COR-L47 (cell line): ENCODE data around the gene HECW1.
"Not testable (repeated sequence)": the region's sequence is repeated elsewhere in the genome, so short reads cannot be mapped to it uniquely, and the experiment has no call there.

Experiments
- DNase-seq: peaks from one replicate; lab custom pipeline; 2025; lab: John Stamatoyannopoulos, UW

The HECW1 gene

GRCh38 chr7:43475983-43476382, 363.5 kb downstream of the HECW1 start:
- DNase-seq, result no peak

GRCh38 chr7:43476896-43477295, 364.4 kb downstream of the HECW1 start:
- DNase-seq, result no peak

- no peak for DNase-seq
Observed at GRCh38 chr7:43479042-43479441, 366.6 kb downstream of the HECW1 start.

GRCh38 chr7:43479543-43479942, 367.1 kb downstream of the HECW1 start:
- no peak for DNase-seq

GRCh38 chr7:43480581-43480980, 368.1 kb downstream of the HECW1 start:
- no peak for DNase-seq

GRCh38 chr7:43481902-43482678, 369.6 kb downstream of the HECW1 start:
- DNase-seq, result no peak

- no peak for DNase-seq
Observed at GRCh38 chr7:43482679-43483252, 370.3 kb downstream of the HECW1 start.

GRCh38 chr7:43484678-43485395, 372.4 kb downstream of the HECW1 start:
- no peak for DNase-seq

- no peak for DNase-seq
Observed at GRCh38 chr7:43485580-43485979, 373.1 kb downstream of the HECW1 start.

- not testable (repeated sequence) for DNase-seq
Observed at GRCh38 chr7:43486008-43486407, 373.6 kb downstream of the HECW1 start.

GRCh38 chr7:43486634-43487033, 374.2 kb downstream of the HECW1 start:
- DNase-seq, result no peak

- no peak for DNase-seq
Observed at GRCh38 chr7:43487731-43488073, 375.3 kb downstream of the HECW1 start.

GRCh38 chr7:43489257-43489656, 376.8 kb downstream of the HECW1 start:
- no peak for DNase-seq

GRCh38 chr7:43490016-43490415, 377.6 kb downstream of the HECW1 start:
- DNase-seq, result no peak

GRCh38 chr7:43491123-43491522, 378.7 kb downstream of the HECW1 start:
- no peak for DNase-seq

GRCh38 chr7:43491984-43492383, 379.5 kb downstream of the HECW1 start:
- no peak for DNase-seq

- no peak for DNase-seq
Observed at GRCh38 chr7:43492896-43493295, 380.4 kb downstream of the HECW1 start.

- DNase-seq, result no peak
Observed at GRCh38 chr7:43495572-43495971, 383.1 kb downstream of the HECW1 start.

GRCh38 chr7:43496596-43496995, 384.1 kb downstream of the HECW1 start:
- DNase-seq, result no peak

GRCh38 chr7:43501870-43502269, 389.4 kb downstream of the HECW1 start:
- no peak for DNase-seq

GRCh38 chr7:43502941-43503340, 390.5 kb downstream of the HECW1 start:
- no peak for DNase-seq

GRCh38 chr7:43505412-43505811, 393.0 kb downstream of the HECW1 start:
- no peak for DNase-seq

- DNase-seq, result no peak
Observed at GRCh38 chr7:43506460-43506859, 394.0 kb downstream of the HECW1 start.
